Measurements from ENCODE around the gene S1PR4. TPM values are rescaled to one million over a fixed set of nuclear protein-coding genes. Genes with fewer than 3 reads are reported as not detected.

Gene S1PR4, protein sequence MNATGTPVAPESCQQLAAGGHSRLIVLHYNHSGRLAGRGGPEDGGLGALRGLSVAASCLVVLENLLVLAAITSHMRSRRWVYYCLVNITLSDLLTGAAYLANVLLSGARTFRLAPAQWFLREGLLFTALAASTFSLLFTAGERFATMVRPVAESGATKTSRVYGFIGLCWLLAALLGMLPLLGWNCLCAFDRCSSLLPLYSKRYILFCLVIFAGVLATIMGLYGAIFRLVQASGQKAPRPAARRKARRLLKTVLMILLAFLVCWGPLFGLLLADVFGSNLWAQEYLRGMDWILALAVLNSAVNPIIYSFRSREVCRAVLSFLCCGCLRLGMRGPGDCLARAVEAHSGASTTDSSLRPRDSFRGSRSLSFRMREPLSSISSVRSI
- total RNA-seq (10 to 100 TPM in 1 of 2 donors, 1 to 10 TPM in 1; 7.3 to 18.8 TPM), polyA plus RNA-seq (10 to 100 TPM; 14.7 to 40.5 TPM)
- long read RNA-seq, donor 1, transcript S1PR4-201 (1 exons, 1,565 nt) = major isoform, 5 of 5 reads
- long read RNA-seq, donor 1, partial matches to known transcripts = 0 of 5 reads
- long read RNA-seq, donor 1, other reads (novel, unspliced or antisense) = 0 of 5 reads
- long read RNA-seq, donor 2 = 0 reads
- long read RNA-seq, donor 3, partial matches to known transcripts = 0 of 2 reads
- long read RNA-seq, donor 3, other reads (novel, unspliced or antisense) = 0 of 2 reads
- long read RNA-seq, donor 4, partial matches to known transcripts = 0 of 3 reads
- long read RNA-seq, donor 4, other reads (novel, unspliced or antisense) = 0 of 3 reads
- long read RNA-seq, donor 5, partial matches to known transcripts = 0 of 4 reads
- long read RNA-seq, donor 5, other reads (novel, unspliced or antisense) = 0 of 4 reads

DNA sequence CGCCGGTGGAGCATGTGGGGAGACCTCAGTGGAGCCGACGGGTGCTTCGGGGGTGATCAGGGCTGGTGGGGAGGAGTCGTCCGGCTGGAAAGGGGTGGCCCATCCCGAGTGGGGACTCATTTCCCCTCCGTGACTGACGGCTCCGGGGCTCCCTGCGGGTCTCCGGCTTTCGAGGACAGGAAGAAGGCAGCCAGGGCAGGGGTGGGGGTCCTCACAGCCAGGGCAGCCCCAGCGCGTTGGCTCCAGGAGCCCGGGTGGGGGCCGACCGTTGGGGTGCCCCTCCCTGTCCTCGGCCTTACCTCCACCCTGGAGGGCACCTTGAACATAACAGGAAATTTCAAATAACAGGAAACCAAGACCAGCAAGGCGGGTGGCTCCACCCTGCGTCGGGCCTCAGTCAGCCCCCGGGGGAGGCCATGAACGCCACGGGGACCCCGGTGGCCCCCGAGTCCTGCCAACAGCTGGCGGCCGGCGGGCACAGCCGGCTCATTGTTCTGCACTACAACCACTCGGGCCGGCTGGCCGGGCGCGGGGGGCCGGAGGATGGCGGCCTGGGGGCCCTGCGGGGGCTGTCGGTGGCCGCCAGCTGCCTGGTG is at the start of gene S1PR4:
TSS of gene S1PR4 (plus strand) at position 393 of the 596 bp plus-strand sequence. CDS start at position 417, 24 bp downstream.
- H3K9ac ChIP-seq (ENCODE audit: insufficient read depth in 1 of 2, low read length in 2 of 2) = no peak within 1 kb of the TSS
- DNase-seq = no peak

DNA sequence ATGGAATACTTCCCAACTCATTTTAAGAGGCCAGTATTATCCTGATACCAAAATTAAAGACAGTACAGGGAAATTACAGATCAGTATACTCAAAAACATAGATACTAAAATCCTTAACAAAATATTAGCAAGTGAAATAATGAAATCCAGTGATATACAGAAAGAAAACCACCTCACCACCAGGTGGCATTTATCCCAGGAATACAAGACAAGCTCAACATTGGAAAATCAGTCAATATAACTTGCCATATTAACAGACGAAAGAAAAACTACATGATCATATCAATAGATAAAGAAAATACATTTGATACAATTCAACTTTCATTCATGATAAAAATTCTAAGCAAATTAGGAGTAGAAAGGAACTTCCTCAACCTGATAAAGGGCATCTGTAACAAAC is 49.5 kb upstream of the S1PR4 start:
- Histone ChIP-seq H3K36me3 (ENCODE audit: control insufficient read depth in 4 of 4, insufficient read depth in 4 of 4, low read length in 4 of 4) (no peaks in the 10 kb centered on the region), H3K4me1 (ENCODE audit: control insufficient read depth in 5 of 5, insufficient read depth in 5 of 5, low read length in 5 of 5) (peaks cover 0 to 4% (median 0%) of the 10 kb centered on the region in 5 donors), H3K4me3 (no peak overlapping the region), H3K27ac (ENCODE audit: low read depth in 1 of 2, low read length in 1 of 2) (no peak overlapping the region), H3K9ac (ENCODE audit: insufficient read depth in 1 of 2, low read length in 2 of 2) (no peak overlapping the region), H3K27me3 (ENCODE audit: control insufficient read depth in 3 of 3, insufficient read depth in 3 of 3, low read length in 2 of 3) (no peaks in the 10 kb centered on the region), H3K9me3 (ENCODE audit: control insufficient read depth in 4 of 4, insufficient read depth in 3 of 4, low read length in 3 of 4) (no peaks in the 10 kb centered on the region)
- 0 to 26% methylated on average over 1 of the region's 1 CpG for WGBS, 2 donors
- TF ChIP-seq, protein P1, sequence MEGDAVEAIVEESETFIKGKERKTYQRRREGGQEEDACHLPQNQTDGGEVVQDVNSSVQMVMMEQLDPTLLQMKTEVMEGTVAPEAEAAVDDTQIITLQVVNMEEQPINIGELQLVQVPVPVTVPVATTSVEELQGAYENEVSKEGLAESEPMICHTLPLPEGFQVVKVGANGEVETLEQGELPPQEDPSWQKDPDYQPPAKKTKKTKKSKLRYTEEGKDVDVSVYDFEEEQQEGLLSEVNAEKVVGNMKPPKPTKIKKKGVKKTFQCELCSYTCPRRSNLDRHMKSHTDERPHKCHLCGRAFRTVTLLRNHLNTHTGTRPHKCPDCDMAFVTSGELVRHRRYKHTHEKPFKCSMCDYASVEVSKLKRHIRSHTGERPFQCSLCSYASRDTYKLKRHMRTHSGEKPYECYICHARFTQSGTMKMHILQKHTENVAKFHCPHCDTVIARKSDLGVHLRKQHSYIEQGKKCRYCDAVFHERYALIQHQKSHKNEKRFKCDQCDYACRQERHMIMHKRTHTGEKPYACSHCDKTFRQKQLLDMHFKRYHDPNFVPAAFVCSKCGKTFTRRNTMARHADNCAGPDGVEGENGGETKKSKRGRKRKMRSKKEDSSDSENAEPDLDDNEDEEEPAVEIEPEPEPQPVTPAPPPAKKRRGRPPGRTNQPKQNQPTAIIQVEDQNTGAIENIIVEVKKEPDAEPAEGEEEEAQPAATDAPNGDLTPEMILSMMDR (IDR thresholded peaks at IDR 0.05; ENCODE audit: control extremely low read depth, extremely low read depth) = peak; percentile 32
- no peak for ATAC-seq (ENCODE audit: insufficient read depth, low FRiP score)
- peak in 1 of 3 donors; percentile 42 for DNase-seq

More for the DNA sequence above, at the start of gene S1PR4:
- Histone ChIP-seq H3K4me1 (ENCODE audit: control insufficient read depth in 5 of 5, insufficient read depth in 5 of 5, low read length in 5 of 5) (peaks cover 0 to 23% (median 0%) of the 10 kb centered on the region in 5 donors), H3K9me3 (ENCODE audit: control insufficient read depth in 4 of 4, insufficient read depth in 3 of 4, low read length in 3 of 4) (no peaks in the 10 kb centered on the region), H3K27me3 (ENCODE audit: control insufficient read depth in 3 of 3, insufficient read depth in 3 of 3, low read length in 2 of 3) (no peaks in the 10 kb centered on the region), H3K4me3 (peak within 1 kb of the TSS; percentile 38), H3K27ac (ENCODE audit: low read depth in 1 of 2, low read length in 1 of 2) (peak within 1 kb of the TSS in 1 of 2 donors; percentile 87), H3K36me3 (ENCODE audit: control insufficient read depth in 4 of 4, insufficient read depth in 4 of 4, low read length in 4 of 4) (no peaks in the 10 kb centered on the region)
- no peak for ATAC-seq (ENCODE audit: insufficient read depth, low FRiP score)
- TF ChIP-seq, protein P1 (IDR thresholded peaks at IDR 0.05; ENCODE audit: control extremely low read depth, extremely low read depth) = no peak
- WGBS, 2 donors = 21 to 38% methylated on average over 42 of the region's 42 CpGs

DNA sequence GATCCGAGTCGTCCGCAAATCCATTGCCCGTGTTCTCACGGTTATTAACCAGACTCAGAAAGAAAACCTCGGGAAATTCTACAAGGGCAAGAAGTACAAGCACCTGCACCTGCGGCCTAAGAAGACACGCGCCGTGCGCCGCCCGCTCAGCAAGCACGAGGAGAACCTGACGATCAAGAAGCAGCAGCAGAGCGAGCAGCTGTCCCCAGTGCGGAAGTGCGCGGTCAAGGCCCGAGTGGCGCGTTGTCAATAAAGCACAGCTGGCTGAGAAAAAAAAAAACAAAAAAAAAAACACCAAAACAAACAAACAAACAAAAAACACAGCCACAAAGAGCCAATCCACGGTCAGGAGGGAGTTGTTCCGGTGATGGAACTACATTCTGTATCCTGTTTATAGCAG is 47.4 kb upstream of the S1PR4 start:
- Histone ChIP-seq H3K27ac (ENCODE audit: low read depth in 1 of 2, low read length in 1 of 2) (no peak overlapping the region), H3K9ac (ENCODE audit: insufficient read depth in 1 of 2, low read length in 2 of 2) (no peak overlapping the region), H3K4me3 (no peak overlapping the region), H3K36me3 (ENCODE audit: control insufficient read depth in 4 of 4, insufficient read depth in 4 of 4, low read length in 4 of 4) (no peaks in the 10 kb centered on the region), H3K4me1 (ENCODE audit: control insufficient read depth in 5 of 5, insufficient read depth in 5 of 5, low read length in 5 of 5) (peaks cover 0 to 4% (median 0%) of the 10 kb centered on the region in 5 donors), H3K27me3 (ENCODE audit: control insufficient read depth in 3 of 3, insufficient read depth in 3 of 3, low read length in 2 of 3) (no peaks in the 10 kb centered on the region), H3K9me3 (ENCODE audit: control insufficient read depth in 4 of 4, insufficient read depth in 3 of 4, low read length in 3 of 4) (no peaks in the 10 kb centered on the region)
- whole genome bisulfite sequencing, 2 donors = 92 to 93% methylated on average over 24 of the region's 24 CpGs
- ATAC-seq (ENCODE audit: insufficient read depth, low FRiP score) = no peak
- TF ChIP-seq, protein P1 (IDR thresholded peaks at IDR 0.05; ENCODE audit: control extremely low read depth, extremely low read depth) = no peak
- DNase-seq = no peak

Data from lung (tissue), 16 donors.